Measurements from ENCODE around the gene TMA16.
"Not testable (repeated sequence)": the region's sequence is repeated elsewhere in the genome, so short reads cannot be mapped to it uniquely, and the experiment has no call there.

The TMA16 gene

GRCh38 chr4:163494360-163495241, at the start of gene TMA16:
Gene TMA16, plus strand, starts transcription at chr4:163494690. Its CDS starts 112 bp downstream, at chr4:163494802.
- no peaks in the 10 kb centered on the region for H3K9me3 Mint-ChIP-seq
- H3K4me1 Mint-ChIP-seq = peaks cover 27% of the 10 kb centered on the region
- H3K36me3 Mint-ChIP-seq = peaks cover 3% of the 10 kb centered on the region
- DNase-seq (ENCODE audit: low spot score in 2 of 2) (peak; percentile 73 to 80), ATAC-seq (ENCODE audit: low read depth) (peak; percentile 73)
- no peaks in the 10 kb centered on the region for H3K27me3 Mint-ChIP-seq
- peak within 1 kb of the TSS; percentile 99 for H3K4me3 Mint-ChIP-seq
- peak within 1 kb of the TSS; percentile 99 for H3K27ac Mint-ChIP-seq

- H3K27me3 Mint-ChIP-seq; ATAC-seq (ENCODE audit: low read depth); H3K36me3 Mint-ChIP-seq; DNase-seq (ENCODE audit: low spot score in 2 of 2); H3K9me3 Mint-ChIP-seq; H3K4me1 Mint-ChIP-seq; H3K27ac Mint-ChIP-seq; H3K4me3 Mint-ChIP-seq: not testable (repeated sequence)
Observed at GRCh38 chr4:163447023-163447422, 47.5 kb upstream of the TMA16 start.

GRCh38 chr4:163447481-163447880, 47.0 kb upstream of the TMA16 start:
- Mint-ChIP-seq H3K4me1 (peaks cover 5% of the 10 kb centered on the region), H3K4me3 (no peak overlapping the region), H3K27ac (no peak overlapping the region), H3K27me3 (peaks cover 2% of the 10 kb centered on the region), H3K36me3 (no peaks in the 10 kb centered on the region), H3K9me3 (peaks cover 2% of the 10 kb centered on the region)
- DNase-seq (ENCODE audit: low spot score in 2 of 2) (no peak), ATAC-seq (ENCODE audit: low read depth) (no peak)

DNA sequence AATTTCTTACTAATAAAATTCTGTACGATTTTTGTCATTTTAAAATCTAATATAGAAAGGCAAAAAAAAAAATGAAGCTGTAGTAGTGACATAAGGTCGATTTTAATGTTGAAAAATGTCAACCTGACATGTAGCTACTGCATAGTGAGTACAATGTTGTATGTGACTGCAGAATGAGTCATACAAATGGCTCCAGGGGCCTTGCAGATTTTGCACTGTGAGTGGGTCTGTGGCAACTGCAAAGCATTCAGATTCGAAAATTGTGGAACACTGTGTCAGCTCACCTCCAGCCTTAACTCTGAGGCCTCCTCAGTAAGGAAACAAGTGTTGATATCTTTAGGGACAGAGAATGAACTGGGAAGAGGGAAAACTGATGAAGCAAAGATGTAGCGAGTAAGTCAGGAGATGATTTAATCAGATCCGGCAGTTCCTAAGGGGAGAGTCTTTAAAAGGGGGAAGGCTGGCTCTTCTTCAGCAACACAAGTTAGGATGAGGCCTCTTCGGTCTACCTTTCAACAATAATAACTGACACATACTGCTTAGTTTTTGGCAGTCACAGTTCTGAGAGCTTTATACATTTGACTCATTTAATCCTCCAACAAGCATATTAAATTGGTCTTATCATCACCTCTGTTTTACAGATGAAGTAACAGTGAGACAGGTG, 45.8 kb upstream of the TMA16 start:
- no peaks in the 10 kb centered on the region for H3K36me3 Mint-ChIP-seq
- peaks cover 2% of the 10 kb centered on the region for H3K27me3 Mint-ChIP-seq

DNA sequence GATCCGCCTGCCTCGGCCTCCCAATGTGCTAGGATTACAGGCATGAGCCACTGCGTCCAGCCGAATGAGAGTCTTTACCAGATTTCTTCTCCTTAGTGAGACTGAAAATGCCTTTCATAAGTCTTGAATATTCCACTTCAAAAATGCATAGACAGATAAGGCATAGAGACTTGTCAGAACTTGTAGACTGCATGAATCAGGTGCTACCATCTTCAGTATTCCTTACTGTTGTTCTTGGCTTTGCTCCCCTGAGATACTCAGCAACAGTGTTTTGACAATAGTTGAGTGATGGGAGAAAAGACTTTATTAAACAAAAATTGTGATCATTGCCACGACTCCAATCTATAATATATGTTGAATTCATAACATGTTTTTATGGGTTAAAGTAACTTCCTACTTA, 31.9 kb upstream of the TMA16 start:
- Mint-ChIP-seq H3K9me3 (no peaks in the 10 kb centered on the region), H3K36me3 (no peaks in the 10 kb centered on the region), H3K4me3 (no peak overlapping the region), H3K27ac (no peak overlapping the region), H3K4me1 (no peaks in the 10 kb centered on the region), H3K27me3 (no peaks in the 10 kb centered on the region)
- ATAC-seq (ENCODE audit: low read depth) (no peak), DNase-seq (ENCODE audit: low spot score in 2 of 2) (no peak)

More for the DNA sequence above, 45.8 kb upstream of the TMA16 start:
- Mint-ChIP-seq H3K4me1 (peaks cover 5% of the 10 kb centered on the region), H3K4me3 (no peak overlapping the region), H3K27ac (no peak overlapping the region), H3K9me3 (peaks cover 2% of the 10 kb centered on the region)
- DNase-seq (ENCODE audit: low spot score in 2 of 2) (no peak), ATAC-seq (ENCODE audit: low read depth) (no peak)

DNA sequence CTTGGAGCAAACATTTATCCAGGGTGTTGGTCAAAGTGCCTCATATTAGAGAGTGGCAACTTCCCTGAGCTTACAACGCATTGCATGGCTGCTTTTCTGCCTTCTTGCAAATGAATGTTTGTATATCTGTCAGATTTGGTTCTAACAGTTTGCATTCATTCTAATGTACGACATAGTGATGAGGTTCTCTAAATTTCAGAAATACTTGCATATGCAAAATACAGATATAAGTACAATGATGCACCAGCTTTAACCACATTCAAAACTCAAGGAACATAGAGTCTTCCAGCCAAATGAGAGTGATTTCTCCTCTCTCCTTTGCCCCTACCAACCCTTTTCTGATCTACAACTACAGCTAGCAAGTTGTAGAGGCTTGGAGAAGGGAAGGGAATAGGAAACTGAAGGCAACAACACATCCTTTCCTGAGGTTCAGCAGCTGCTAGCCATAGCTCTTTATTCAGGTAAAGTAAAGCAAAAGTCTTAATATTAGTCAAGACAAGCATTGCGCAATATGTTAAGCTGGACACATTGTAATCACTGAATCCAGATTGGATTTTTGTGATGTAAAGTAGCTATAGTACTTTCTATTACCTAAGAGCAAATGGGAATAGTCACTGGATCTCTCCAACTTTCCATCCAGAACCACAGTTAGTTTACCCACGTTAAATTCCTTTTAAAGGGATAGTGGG, 27.3 kb upstream of the TMA16 start:
- Mint-ChIP-seq H3K9me3 (no peaks in the 10 kb centered on the region), H3K27me3 (peaks cover 2% of the 10 kb centered on the region), H3K36me3 (no peaks in the 10 kb centered on the region), H3K4me3 (no peak overlapping the region), H3K4me1 (no peaks in the 10 kb centered on the region), H3K27ac (no peak overlapping the region)
- no peak for DNase-seq (ENCODE audit: low spot score in 2 of 2)
- ATAC-seq (ENCODE audit: low read depth) = no peak

DNA sequence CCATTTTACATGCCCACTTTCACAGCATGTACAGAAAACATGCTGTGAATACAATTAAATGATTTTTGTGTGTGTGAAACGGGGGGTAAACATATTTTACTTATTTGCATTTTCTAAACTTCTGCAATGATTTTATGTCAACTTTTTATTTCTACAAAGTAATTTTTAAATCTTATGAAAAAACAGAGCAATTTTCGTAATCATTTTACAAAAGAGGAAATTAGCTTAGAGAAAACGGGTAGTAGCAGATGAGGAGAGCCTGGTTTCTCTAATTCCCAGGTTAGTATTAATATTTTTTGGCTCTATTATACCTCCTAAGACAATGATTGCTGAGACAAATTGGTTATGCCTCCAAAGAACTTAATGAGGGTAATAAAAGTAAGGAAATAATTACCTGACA, 24.1 kb upstream of the TMA16 start:
- no peak overlapping the region for H3K4me3 Mint-ChIP-seq
- H3K27ac Mint-ChIP-seq = no peak overlapping the region
- DNase-seq (ENCODE audit: low spot score in 2 of 2) (no peak), ATAC-seq (ENCODE audit: low read depth) (no peak)
- no peaks in the 10 kb centered on the region for H3K9me3 Mint-ChIP-seq
- H3K4me1 Mint-ChIP-seq = no peaks in the 10 kb centered on the region
- H3K27me3 Mint-ChIP-seq = peaks cover 2% of the 10 kb centered on the region
- no peaks in the 10 kb centered on the region for H3K36me3 Mint-ChIP-seq

GRCh38 chr4:163473130-163473529, 21.4 kb upstream of the TMA16 start:
- H3K36me3 Mint-ChIP-seq = no peaks in the 10 kb centered on the region

GRCh38 chr4:163473576-163473975, 20.9 kb upstream of the TMA16 start, which contains the start of gene TKTL2:
Gene TKTL2, minus strand, starts transcription at chr4:163473754. Its CDS starts 20 bp downstream, at chr4:163473734.
- Mint-ChIP-seq H3K27me3 (no peaks in the 10 kb centered on the region), H3K4me3 (no peak within 1 kb of the TSS)

More at GRCh38 chr4:163473130-163473529, 21.4 kb upstream of the TMA16 start:
- no peaks in the 10 kb centered on the region for H3K4me1 Mint-ChIP-seq
- H3K9me3 Mint-ChIP-seq = no peaks in the 10 kb centered on the region
- no peak for DNase-seq (ENCODE audit: low spot score in 2 of 2)
- H3K4me3 Mint-ChIP-seq = no peak overlapping the region
- H3K27ac Mint-ChIP-seq = no peak overlapping the region
- H3K27me3 Mint-ChIP-seq = peaks cover under 1% of the 10 kb centered on the region
- no peak for ATAC-seq (ENCODE audit: low read depth)

GRCh38 chr4:163474027-163474426, 20.5 kb upstream of the TMA16 start:
- Mint-ChIP-seq H3K9me3 (no peaks in the 10 kb centered on the region), H3K4me3 (no peak overlapping the region), H3K27me3 (no peaks in the 10 kb centered on the region), H3K27ac (no peak overlapping the region), H3K36me3 (no peaks in the 10 kb centered on the region), H3K4me1 (no peaks in the 10 kb centered on the region)
- ATAC-seq (ENCODE audit: low read depth) = no peak
- no peak for DNase-seq (ENCODE audit: low spot score in 2 of 2)

More at GRCh38 chr4:163473576-163473975, 20.9 kb upstream of the TMA16 start, which contains the start of gene TKTL2:
- Mint-ChIP-seq H3K9me3 (no peaks in the 10 kb centered on the region), H3K36me3 (no peaks in the 10 kb centered on the region), H3K4me1 (no peaks in the 10 kb centered on the region), H3K27ac (no peak within 1 kb of the TSS)
- no peak for ATAC-seq (ENCODE audit: low read depth)
- no peak for DNase-seq (ENCODE audit: low spot score in 2 of 2)

GRCh38 chr4:163476761-163477438, 17.6 kb upstream of the TMA16 start:
- DNase-seq (ENCODE audit: low spot score in 2 of 2) = no peak
- H3K36me3 Mint-ChIP-seq = no peaks in the 10 kb centered on the region
- peaks cover 2% of the 10 kb centered on the region for H3K4me1 Mint-ChIP-seq
- no peak overlapping the region for H3K4me3 Mint-ChIP-seq
- no peaks in the 10 kb centered on the region for H3K9me3 Mint-ChIP-seq
- H3K27ac Mint-ChIP-seq = no peak overlapping the region
- H3K27me3 Mint-ChIP-seq = no peaks in the 10 kb centered on the region
- no peak for ATAC-seq (ENCODE audit: low read depth)

GRCh38 chr4:163482190-163482589, 12.3 kb upstream of the TMA16 start:
- Mint-ChIP-seq H3K4me3 (peak overlapping the region; percentile 57), H3K4me1 (peaks cover 6% of the 10 kb centered on the region), H3K27ac (no peak overlapping the region), H3K36me3 (no peaks in the 10 kb centered on the region), H3K27me3 (no peaks in the 10 kb centered on the region), H3K9me3 (no peaks in the 10 kb centered on the region)
- ATAC-seq (ENCODE audit: low read depth) (peak; percentile 83), DNase-seq (ENCODE audit: low spot score in 2 of 2) (peak in 1 of 2 donors; percentile 11)

DNA sequence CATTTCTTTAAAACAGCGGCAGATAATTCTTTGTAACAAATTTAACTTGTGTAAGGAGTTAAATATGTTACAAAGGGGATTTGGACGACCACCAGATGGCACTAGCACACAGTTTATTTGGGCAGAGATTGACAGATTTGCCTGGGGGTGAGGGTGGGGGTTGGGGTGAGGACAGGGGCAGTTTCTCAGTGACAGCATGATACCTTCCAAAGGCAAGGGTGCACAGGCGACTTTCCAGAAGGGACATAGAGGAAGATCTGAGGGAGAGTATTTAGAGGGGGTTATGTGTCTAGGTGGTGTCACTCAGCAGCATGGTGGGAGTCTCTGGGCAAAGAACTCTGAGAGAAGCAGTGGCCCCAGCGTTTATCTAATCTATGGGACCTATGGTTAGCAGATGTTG, 9.6 kb upstream of the TMA16 start:
- DNase-seq (ENCODE audit: low spot score in 2 of 2) = peak; percentile 50 to 62
- Mint-ChIP-seq H3K36me3 (no peaks in the 10 kb centered on the region), H3K27ac (no peak overlapping the region), H3K27me3 (no peaks in the 10 kb centered on the region), H3K9me3 (no peaks in the 10 kb centered on the region), H3K4me3 (no peak overlapping the region), H3K4me1 (peaks cover 14% of the 10 kb centered on the region)
- ATAC-seq (ENCODE audit: low read depth) = peak; percentile 62
